Activated naive CD4-positive, alpha-beta T cell treated with anti-CD3 and anti-CD28 coated beads for 36 hours (primary cell): Measurements from ENCODE around the gene CST9. TPM values are rescaled to one million over a fixed set of nuclear protein-coding genes. Genes with fewer than 3 reads are reported as not detected.
A peak's percentile ranks its signal among the peaks of the same experiment; 100 is the strongest.
"Not testable (repeated sequence)": the region's sequence is repeated elsewhere in the genome, so short reads cannot be mapped to it uniquely, and the experiment has no call there.

ENCODE experiments used
- CTCF ChIA-PET: fragments of 350-600 bp; sonication (Branson Sonifier 250); formaldehyde crosslinking; loops from one replicate; lab custom pipeline; 2021; ENCODE audit warnings: antibody characterized with exemption; lab: Charles Lee
- DNase-seq: peaks from one replicate; pipeline ENCODE4 v3.0.0-alpha.2; 2020
- H3K27ac Mint-ChIP-seq: one replicate; pipeline ENCODE4 v1.8.0; 2021; ENCODE audit warnings: mild to moderate bottlenecking, mixed read lengths
- H3K27me3 Mint-ChIP-seq: one replicate; pipeline ENCODE4 v1.8.0; 2021; ENCODE audit warnings: low read depth, mixed read lengths
- H3K36me3 Mint-ChIP-seq: one replicate; pipeline ENCODE4 v1.8.0; 2021; ENCODE audit warnings: low read depth, mixed read lengths
- H3K4me1 Mint-ChIP-seq: one replicate; pipeline ENCODE4 v1.8.0; 2021; ENCODE audit warnings: low read depth, mixed read lengths
- H3K4me3 Mint-ChIP-seq: one replicate; pipeline ENCODE4 v1.8.0; 2021; ENCODE audit warnings: mild to moderate bottlenecking, moderate library complexity, mixed read lengths
- H3K9me3 Mint-ChIP-seq: one replicate; pipeline ENCODE4 v1.8.0; 2021; ENCODE audit warnings: mixed read lengths
- intact Hi-C: fragments of 100-400 bp; cut with micrococcal nuclease; formaldehyde crosslinking; loops from one replicate; pipeline ENCODE4 v1.15.1; 2023
- total RNA-seq, 2 experiments: library from RNA; stranded (reverse); gene quantifications; one replicate each; pipeline ENCODE4 v1.2.3, GENCODE V29; 2021

The CST9 gene
- total RNA-seq, 2 experiments from 2014 or later = not detected

DNA sequence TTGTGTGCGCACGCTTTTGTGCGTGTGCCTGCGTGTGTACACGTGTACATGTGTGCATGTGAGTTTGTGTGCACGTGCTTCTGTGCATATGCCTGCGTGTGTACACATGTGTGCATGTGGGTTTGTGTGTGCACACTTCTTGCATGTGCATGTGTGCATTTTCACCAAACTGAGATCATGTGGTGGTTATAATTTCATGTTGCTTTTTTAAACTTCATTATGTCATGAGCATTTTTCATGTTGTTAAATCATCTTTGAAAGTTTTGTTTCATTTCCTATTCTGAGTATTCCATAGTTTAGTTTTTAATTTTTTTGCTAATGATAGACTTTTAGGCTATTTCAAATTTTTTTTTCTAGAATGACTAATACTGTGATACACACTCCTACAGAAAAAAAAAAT is 38.4 kb upstream of the CST9 start:
- H3K27me3 Mint-ChIP-seq = peaks cover 9% of the 10 kb centered on the region
- intact Hi-C loops = no loop called here
- H3K4me1 Mint-ChIP-seq = no peaks in the 10 kb centered on the region
- no peak for DNase-seq
- H3K36me3 Mint-ChIP-seq = no peaks in the 10 kb centered on the region
- no peak overlapping the region for H3K4me3 Mint-ChIP-seq
- CTCF ChIA-PET = no interaction called here
- H3K27ac Mint-ChIP-seq = no peak overlapping the region
- no peaks in the 10 kb centered on the region for H3K9me3 Mint-ChIP-seq

GRCh38 chr20:23643659-23644058 is 37.9 kb upstream of the CST9 start:
- CTCF ChIA-PET = no interaction called here
- Mint-ChIP-seq H3K36me3 (no peaks in the 10 kb centered on the region), H3K27me3 (peaks cover 13% of the 10 kb centered on the region), H3K27ac (no peak overlapping the region), H3K4me3 (no peak overlapping the region), H3K4me1 (no peaks in the 10 kb centered on the region), H3K9me3 (no peaks in the 10 kb centered on the region)
- intact Hi-C loops = no loop called here
- no peak for DNase-seq

DNA sequence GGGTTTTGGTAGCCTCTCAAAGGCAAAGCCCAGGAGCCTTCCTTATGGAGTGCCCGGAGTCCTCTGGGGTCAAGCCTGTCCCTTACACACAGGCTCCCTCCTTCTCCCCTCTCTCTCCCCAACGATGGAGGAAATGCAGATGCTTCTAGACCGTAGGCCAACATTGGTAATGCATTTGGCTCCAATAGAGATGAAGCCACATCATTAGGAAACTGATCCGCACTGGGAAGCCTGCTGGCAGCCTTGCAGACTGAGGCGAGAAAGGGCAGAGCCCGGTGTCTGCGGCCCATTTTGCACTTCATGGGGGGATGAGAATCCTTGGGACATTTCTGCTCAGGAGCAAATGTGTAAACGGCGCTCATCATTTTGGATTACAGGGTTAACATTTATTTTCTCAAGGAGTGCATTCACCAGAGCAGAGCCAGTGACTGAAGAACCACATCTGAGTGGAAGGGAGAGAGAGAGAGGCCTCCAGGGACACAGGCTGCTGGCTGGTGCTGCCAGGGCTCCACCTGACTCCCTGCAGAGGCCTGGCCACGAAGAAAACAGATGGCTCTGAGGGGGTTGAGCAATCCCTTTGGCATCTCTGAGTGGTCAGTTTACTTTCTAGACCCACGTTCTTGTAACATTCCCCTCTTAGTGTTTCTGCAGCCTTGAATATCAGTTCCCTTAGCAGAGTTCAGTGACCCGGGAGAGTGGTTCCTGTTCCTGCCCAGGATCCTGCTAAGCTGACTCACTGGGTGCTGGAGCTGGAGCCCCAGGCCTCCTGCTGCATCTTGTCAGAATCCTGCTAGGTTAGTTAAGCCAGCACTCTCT is 36.4 kb upstream of the CST9 start:
- Mint-ChIP-seq H3K27ac (no peak overlapping the region), H3K4me3 (no peak overlapping the region), H3K9me3 (no peaks in the 10 kb centered on the region), H3K36me3 (no peaks in the 10 kb centered on the region), H3K4me1 (peaks cover 2% of the 10 kb centered on the region), H3K27me3 (peaks cover 15% of the 10 kb centered on the region)
- CTCF ChIA-PET = no interaction called here
- DNase-seq = no peak
- intact Hi-C loops = no loop called here

DNA sequence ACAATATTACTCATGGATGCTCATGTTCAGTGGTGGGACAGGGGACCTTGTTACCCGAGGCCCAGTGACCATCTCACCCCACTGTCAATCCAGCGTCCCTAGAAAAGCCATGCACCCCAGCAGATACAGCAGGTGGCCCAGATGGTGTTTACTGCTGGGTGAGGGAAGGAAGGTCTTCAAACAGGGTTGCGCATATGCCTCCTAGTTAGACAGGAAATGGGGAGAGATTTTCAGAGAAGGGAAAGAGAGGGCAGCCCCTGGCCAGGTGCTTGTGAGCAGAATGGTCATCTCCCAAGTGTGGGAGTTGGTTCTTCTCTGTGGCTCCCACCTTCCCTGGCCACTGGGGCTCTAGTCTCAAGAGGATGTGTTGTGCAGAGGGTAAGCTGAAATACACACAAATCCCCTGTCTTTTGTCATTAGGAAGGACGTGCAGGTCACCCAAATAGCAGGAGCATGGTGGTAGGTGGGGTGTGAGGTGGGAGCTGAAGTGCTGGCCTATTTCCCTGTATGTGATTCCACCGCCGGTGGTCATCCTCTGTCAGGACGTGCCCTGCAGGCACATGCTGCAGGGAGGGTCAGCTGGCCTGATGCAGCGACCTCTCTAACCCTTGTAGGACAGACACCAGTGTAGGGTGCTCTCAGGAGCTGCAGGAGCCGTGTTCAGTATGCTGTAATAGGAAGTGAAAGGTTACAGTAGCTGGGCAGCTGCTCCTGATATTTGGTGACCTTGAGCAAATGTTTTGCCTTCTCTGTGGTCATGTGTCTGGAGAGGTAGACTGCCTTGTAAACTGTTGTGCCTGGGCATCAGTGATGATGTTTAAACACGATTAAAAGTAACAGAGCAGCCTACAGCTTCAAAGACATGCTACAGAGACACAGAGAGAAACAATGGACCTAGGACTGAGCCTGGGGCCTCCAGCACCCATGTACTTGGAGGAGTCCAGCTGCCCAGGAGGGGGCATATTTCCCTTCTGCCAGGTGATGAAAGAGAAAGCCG is 35.3 kb upstream of the CST9 start:
- H3K9me3 Mint-ChIP-seq = no peaks in the 10 kb centered on the region
- CTCF ChIA-PET = no interaction called here
- intact Hi-C loops = no loop called here

DNA sequence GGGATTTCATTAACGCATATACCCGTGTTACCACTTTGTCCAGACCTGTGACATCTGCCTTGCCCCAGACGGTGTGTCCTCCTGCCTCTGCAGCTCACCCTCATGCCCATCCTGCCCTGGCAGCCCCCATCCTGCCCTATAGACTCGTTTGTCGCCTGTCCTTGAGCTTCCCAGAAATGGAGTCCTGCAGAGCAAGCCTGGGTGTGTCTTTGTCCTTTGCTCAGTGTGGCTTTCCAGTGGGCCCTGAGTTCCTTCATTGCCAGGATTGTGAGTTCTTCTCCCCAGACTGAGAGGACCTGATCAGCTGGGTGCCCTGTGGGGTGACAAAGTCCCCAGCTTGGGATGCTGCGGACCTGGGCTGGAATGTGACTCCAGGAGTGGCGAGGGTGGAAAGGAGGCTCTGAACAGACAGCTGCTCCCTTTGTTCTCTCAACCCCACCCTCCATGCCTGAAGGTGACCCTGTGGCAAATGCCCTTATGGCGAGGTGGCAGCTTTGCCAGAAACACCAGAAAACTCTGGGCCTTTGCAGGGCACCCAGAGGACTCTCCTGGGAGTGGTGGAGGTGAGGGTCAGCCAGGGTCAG is 34.4 kb upstream of the CST9 start:
- Mint-ChIP-seq H3K27me3 (peaks cover 25% of the 10 kb centered on the region), H3K4me3 (no peak overlapping the region), H3K4me1 (peaks cover 6% of the 10 kb centered on the region), H3K9me3 (no peaks in the 10 kb centered on the region), H3K27ac (no peak overlapping the region), H3K36me3 (no peaks in the 10 kb centered on the region)
- no peak for DNase-seq
- intact Hi-C loops = no loop called here
- CTCF ChIA-PET = no interaction called here

More for the DNA sequence above, 35.3 kb upstream of the CST9 start:
- peaks cover 27% of the 10 kb centered on the region for H3K27me3 Mint-ChIP-seq
- H3K4me1 Mint-ChIP-seq = peaks cover 6% of the 10 kb centered on the region
- no peak overlapping the region for H3K27ac Mint-ChIP-seq
- H3K4me3 Mint-ChIP-seq = no peak overlapping the region
- H3K36me3 Mint-ChIP-seq = no peaks in the 10 kb centered on the region
- no peak for DNase-seq

DNA sequence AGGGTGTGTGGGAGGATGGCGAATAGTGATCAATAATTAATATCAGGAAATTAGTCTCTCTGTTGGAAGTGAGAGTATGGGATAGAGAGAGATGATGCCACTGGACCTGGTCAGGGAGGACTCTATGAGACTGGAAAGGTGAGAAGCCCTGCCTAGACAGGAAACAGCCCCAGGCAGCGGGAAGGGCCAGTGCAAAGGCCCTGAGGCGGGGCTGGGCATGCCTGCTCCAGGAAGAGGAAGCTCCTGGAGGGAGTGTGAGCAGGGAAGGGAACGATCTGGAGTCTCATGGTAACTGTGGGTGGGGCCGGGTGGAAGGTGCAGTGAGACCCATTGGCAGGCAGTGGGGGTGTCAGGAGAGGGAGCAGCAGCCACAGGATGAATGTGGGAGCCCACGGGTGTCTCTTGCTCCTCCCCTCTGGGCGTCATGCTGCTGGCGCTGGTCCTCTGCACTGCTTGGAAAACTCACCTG is 33.8 kb upstream of the CST9 start:
- Mint-ChIP-seq H3K9me3 (no peaks in the 10 kb centered on the region), H3K27ac (no peak overlapping the region), H3K4me1 (peaks cover 6% of the 10 kb centered on the region), H3K27me3 (peaks cover 25% of the 10 kb centered on the region), H3K36me3 (no peaks in the 10 kb centered on the region), H3K4me3 (no peak overlapping the region)
- intact Hi-C loops = no loop called here
- CTCF ChIA-PET = no interaction called here
- DNase-seq = no peak

GRCh38 chr20:23638309-23638708 is 32.6 kb upstream of the CST9 start:
- CTCF ChIA-PET = no interaction called here
- Mint-ChIP-seq H3K27me3 (peaks cover 25% of the 10 kb centered on the region), H3K4me3 (no peak overlapping the region), H3K36me3 (no peaks in the 10 kb centered on the region), H3K9me3 (no peaks in the 10 kb centered on the region), H3K27ac (no peak overlapping the region), H3K4me1 (peaks cover 6% of the 10 kb centered on the region)
- intact Hi-C loops = no loop called here
- no peak for DNase-seq

- Mint-ChIP-seq H3K36me3 (no peaks in the 10 kb centered on the region), H3K4me1 (peaks cover 6% of the 10 kb centered on the region), H3K27ac (no peak within 1 kb of the TSS), H3K4me3 (no peak within 1 kb of the TSS), H3K27me3 (peaks cover 25% of the 10 kb centered on the region), H3K9me3 (no peaks in the 10 kb centered on the region)
- intact Hi-C loops = no loop called here
- peak; percentile 10 for DNase-seq
- CTCF ChIA-PET = interaction anchor here (0.5 kb wide), 1 partner anchor 57 kb away, joined by 3 read pairs; no protein-coding TSS in a partner anchor
Measured at GRCh38 chr20:23637282-23638221, 31.8 kb upstream of the CST9 start, which contains the start of gene CST3. Gene CST3, minus strand, starts transcription at chr20:23637955. Its CDS starts 93 bp downstream, at chr20:23637862.

GRCh38 chr20:23636908-23637281 is 31.2 kb upstream of the CST9 start:
- CTCF ChIA-PET = interaction anchor here (0.5 kb wide), 1 partner anchor 57 kb away, joined by 3 read pairs; no protein-coding TSS in a partner anchor
- intact Hi-C loops = no loop called here
- peaks cover 6% of the 10 kb centered on the region for H3K4me1 Mint-ChIP-seq
- DNase-seq = no peak
- no peak overlapping the region for H3K4me3 Mint-ChIP-seq
- peaks cover 25% of the 10 kb centered on the region for H3K27me3 Mint-ChIP-seq
- H3K9me3 Mint-ChIP-seq = no peaks in the 10 kb centered on the region
- no peaks in the 10 kb centered on the region for H3K36me3 Mint-ChIP-seq
- no peak overlapping the region for H3K27ac Mint-ChIP-seq

GRCh38 chr20:23636182-23636907 is 30.6 kb upstream of the CST9 start:
- Mint-ChIP-seq H3K27ac (no peak overlapping the region), H3K4me1 (peaks cover 6% of the 10 kb centered on the region), H3K4me3 (no peak overlapping the region), H3K36me3 (no peaks in the 10 kb centered on the region), H3K9me3 (no peaks in the 10 kb centered on the region), H3K27me3 (peaks cover 25% of the 10 kb centered on the region)
- no peak for DNase-seq
- CTCF ChIA-PET = no interaction called here
- intact Hi-C loops = no loop called here

DNA sequence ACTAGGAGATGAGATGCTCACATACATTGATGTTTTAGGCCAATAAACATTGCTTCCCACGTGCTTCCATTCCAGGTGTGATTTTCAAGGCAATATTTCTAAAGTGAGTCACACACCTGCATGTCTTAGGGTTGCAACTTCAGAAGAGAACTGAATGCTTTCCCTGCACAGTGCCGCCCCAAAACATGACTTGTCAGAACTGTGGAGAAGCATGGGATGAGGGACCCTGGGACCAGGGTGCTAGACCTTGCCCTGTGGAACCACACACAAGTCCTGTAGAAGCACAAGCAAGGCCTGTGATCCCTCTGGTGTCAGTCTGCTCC is 30.0 kb upstream of the CST9 start:
- DNase-seq, CTCF ChIA-PET, intact Hi-C loops, H3K36me3 Mint-ChIP-seq, H3K4me1 Mint-ChIP-seq, H3K9me3 Mint-ChIP-seq, H3K27ac Mint-ChIP-seq, H3K4me3 Mint-ChIP-seq: not testable (repeated sequence)
- H3K27me3 Mint-ChIP-seq = peaks cover 25% of the 10 kb centered on the region
